ENCODE results near the gene FRMPD4. TPM values are rescaled to one million over a fixed set of nuclear protein-coding genes. Genes with fewer than 3 reads are reported as not detected.

The FRMPD4 gene
- total RNA-seq, 1 experiment from 2014 or later: not detected

DNA sequence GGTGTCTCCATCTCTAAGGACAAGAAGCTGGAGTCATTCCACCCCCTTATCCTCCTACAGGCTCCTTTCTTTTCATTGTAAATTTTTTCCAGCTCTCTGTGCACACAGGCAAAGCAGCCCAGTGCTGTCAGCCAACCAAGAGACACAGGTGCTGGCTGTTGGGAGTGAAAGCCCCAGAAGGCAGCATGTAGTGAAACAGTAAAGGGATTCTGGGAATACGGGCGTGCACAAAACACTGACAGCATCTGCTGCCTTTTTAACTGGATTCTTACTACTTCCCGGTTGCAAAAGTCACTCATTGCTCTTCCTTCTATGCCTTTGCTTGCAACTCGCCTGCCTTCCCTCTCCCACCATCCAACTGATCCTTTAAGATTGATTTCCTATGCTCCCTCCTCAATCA lies 444.4 kb downstream of the FRMPD4 start:
- Histone ChIP-seq H3K79me2 (ENCODE audit: low read length) (no peaks in the 10 kb centered on the region), H3K9me3 (ENCODE audit: low read length) (no peaks in the 10 kb centered on the region), H3K9me2 (replicated peaks; ENCODE audit: insufficient read depth, low read length) (no peaks in the 10 kb centered on the region), H3K9ac (ENCODE audit: low read length) (no peak overlapping the region), H3K27ac (ENCODE audit: low read length) (no peak overlapping the region), H4K20me1 (ENCODE audit: insufficient read depth, low read depth, low read length) (no peaks in the 10 kb centered on the region), H3K36me3 (ENCODE audit: insufficient read depth, low read length) (no peaks in the 10 kb centered on the region), H3K4me2 (ENCODE audit: low read depth, low read length, poor library complexity, severe bottlenecking) (no peak overlapping the region), H3K4me1 (ENCODE audit: low read length) (no peaks in the 10 kb centered on the region), H3K4me3 (ENCODE audit: low read length) (no peak overlapping the region), H3K27me3 (ENCODE audit: low read length) (no peaks in the 10 kb centered on the region), H2AFZ (ENCODE audit: low read length) (no peak overlapping the region)
- DNase-seq: no peak

GRCh38 chrX:12583543-12583942 lies 445.3 kb downstream of the FRMPD4 start:
- H3K36me3 ChIP-seq (ENCODE audit: insufficient read depth, low read length): no peaks in the 10 kb centered on the region
- H3K4me1 ChIP-seq (ENCODE audit: low read length): no peaks in the 10 kb centered on the region

GRCh38 chrX:12595720-12596119 lies 457.4 kb downstream of the FRMPD4 start:
- Histone ChIP-seq H4K20me1 (ENCODE audit: insufficient read depth, low read depth, low read length) (no peaks in the 10 kb centered on the region), H3K9me3 (ENCODE audit: low read length) (no peaks in the 10 kb centered on the region), H3K9ac (ENCODE audit: low read length) (no peak overlapping the region), H2AFZ (ENCODE audit: low read length) (no peak overlapping the region), H3K79me2 (ENCODE audit: low read length) (no peaks in the 10 kb centered on the region), H3K4me3 (ENCODE audit: low read length) (no peak overlapping the region), H3K36me3 (ENCODE audit: insufficient read depth, low read length) (no peaks in the 10 kb centered on the region), H3K4me2 (ENCODE audit: low read depth, low read length, poor library complexity, severe bottlenecking) (no peak overlapping the region), H3K27ac (ENCODE audit: low read length) (no peak overlapping the region), H3K4me1 (ENCODE audit: low read length) (no peaks in the 10 kb centered on the region), H3K9me2 (replicated peaks; ENCODE audit: insufficient read depth, low read length) (no peaks in the 10 kb centered on the region), H3K27me3 (ENCODE audit: low read length) (no peaks in the 10 kb centered on the region)
- DNase-seq: no peak

More at GRCh38 chrX:12583543-12583942, 445.3 kb downstream of the FRMPD4 start:
- DNase-seq: no peak
- Histone ChIP-seq H3K4me3 (ENCODE audit: low read length) (no peak overlapping the region), H3K9ac (ENCODE audit: low read length) (no peak overlapping the region), H3K79me2 (ENCODE audit: low read length) (no peaks in the 10 kb centered on the region), H3K4me2 (ENCODE audit: low read depth, low read length, poor library complexity, severe bottlenecking) (no peak overlapping the region), H4K20me1 (ENCODE audit: insufficient read depth, low read depth, low read length) (no peaks in the 10 kb centered on the region), H3K9me3 (ENCODE audit: low read length) (no peaks in the 10 kb centered on the region), H2AFZ (ENCODE audit: low read length) (no peak overlapping the region), H3K27ac (ENCODE audit: low read length) (no peak overlapping the region), H3K9me2 (replicated peaks; ENCODE audit: insufficient read depth, low read length) (no peaks in the 10 kb centered on the region), H3K27me3 (ENCODE audit: low read length) (no peaks in the 10 kb centered on the region)

DNA sequence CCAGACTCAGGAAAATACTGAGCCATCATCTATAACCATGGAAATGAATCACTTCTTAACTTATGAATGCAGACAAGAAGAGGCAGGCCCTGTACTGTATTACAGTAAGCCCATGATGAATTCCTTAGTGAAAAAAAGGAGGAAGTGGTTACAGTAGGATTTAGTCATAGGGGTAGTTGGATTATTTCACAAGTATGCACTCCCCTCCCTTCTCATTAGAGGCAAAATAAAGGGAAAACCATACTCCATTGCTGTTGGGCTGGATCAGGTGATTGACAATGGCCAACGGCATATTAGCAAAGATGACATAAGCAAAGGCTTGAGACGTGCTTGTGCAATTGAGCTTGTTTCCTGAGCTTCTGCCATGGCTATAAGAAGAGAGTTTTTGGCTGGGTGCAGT lies 471.8 kb downstream of the FRMPD4 start:
- no peaks in the 10 kb centered on the region for H3K36me3 ChIP-seq (ENCODE audit: insufficient read depth, low read length)
- DNase-seq: no peak
- H3K9me3 ChIP-seq (ENCODE audit: low read length): no peaks in the 10 kb centered on the region
- no peak overlapping the region for H3K27ac ChIP-seq (ENCODE audit: low read length)
- no peaks in the 10 kb centered on the region for H3K27me3 ChIP-seq (ENCODE audit: low read length)
- H3K9ac ChIP-seq (ENCODE audit: low read length): no peak overlapping the region
- H4K20me1 ChIP-seq (ENCODE audit: insufficient read depth, low read depth, low read length): no peaks in the 10 kb centered on the region
- H3K9me2 ChIP-seq (replicated peaks; ENCODE audit: insufficient read depth, low read length): no peaks in the 10 kb centered on the region
- H2AFZ ChIP-seq (ENCODE audit: low read length): no peak overlapping the region
- H3K4me1 ChIP-seq (ENCODE audit: low read length): no peaks in the 10 kb centered on the region
- no peak overlapping the region for H3K4me3 ChIP-seq (ENCODE audit: low read length)
- H3K4me2 ChIP-seq (ENCODE audit: low read depth, low read length, poor library complexity, severe bottlenecking): no peak overlapping the region
- no peaks in the 10 kb centered on the region for H3K79me2 ChIP-seq (ENCODE audit: low read length)

GRCh38 chrX:12611471-12611870 lies 473.2 kb downstream of the FRMPD4 start:
- H3K27me3 ChIP-seq (ENCODE audit: low read length): no peaks in the 10 kb centered on the region
- no peak overlapping the region for H3K27ac ChIP-seq (ENCODE audit: low read length)
- H3K9me3 ChIP-seq (ENCODE audit: low read length): no peaks in the 10 kb centered on the region
- no peaks in the 10 kb centered on the region for H3K9me2 ChIP-seq (replicated peaks; ENCODE audit: insufficient read depth, low read length)
- H3K4me1 ChIP-seq (ENCODE audit: low read length): no peaks in the 10 kb centered on the region
- no peaks in the 10 kb centered on the region for H3K36me3 ChIP-seq (ENCODE audit: insufficient read depth, low read length)
- no peak overlapping the region for H3K4me2 ChIP-seq (ENCODE audit: low read depth, low read length, poor library complexity, severe bottlenecking)
- no peak for DNase-seq
- no peak overlapping the region for H2AFZ ChIP-seq (ENCODE audit: low read length)
- H3K9ac ChIP-seq (ENCODE audit: low read length): no peak overlapping the region
- no peaks in the 10 kb centered on the region for H3K79me2 ChIP-seq (ENCODE audit: low read length)
- H4K20me1 ChIP-seq (ENCODE audit: insufficient read depth, low read depth, low read length): no peaks in the 10 kb centered on the region
- no peak overlapping the region for H3K4me3 ChIP-seq (ENCODE audit: low read length)

DNA sequence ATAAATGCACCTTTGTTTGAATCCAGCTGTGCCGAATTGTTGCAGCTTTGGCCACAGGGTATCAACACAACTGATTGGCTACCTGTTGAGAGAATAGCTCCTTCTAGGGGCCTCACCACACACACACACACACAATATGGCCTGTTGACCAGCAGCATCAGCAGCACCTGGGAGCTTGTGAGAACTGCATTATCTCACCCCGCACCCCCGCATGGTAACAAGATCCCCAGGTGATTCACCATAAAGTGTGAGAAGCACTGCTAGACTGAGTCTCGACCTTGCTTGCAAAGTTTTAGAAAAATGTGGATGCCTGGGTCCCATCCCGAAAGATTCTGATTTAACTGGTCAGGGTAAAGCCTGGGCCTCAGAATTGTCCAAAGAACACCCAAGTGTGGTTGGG lies 476.0 kb downstream of the FRMPD4 start:
- Histone ChIP-seq H3K27ac (ENCODE audit: low read length) (no peak overlapping the region), H3K79me2 (ENCODE audit: low read length) (no peaks in the 10 kb centered on the region), H3K4me2 (ENCODE audit: low read depth, low read length, poor library complexity, severe bottlenecking) (no peak overlapping the region), H3K4me3 (ENCODE audit: low read length) (no peak overlapping the region), H3K9ac (ENCODE audit: low read length) (no peak overlapping the region), H3K9me2 (replicated peaks; ENCODE audit: insufficient read depth, low read length) (no peaks in the 10 kb centered on the region), H3K9me3 (ENCODE audit: low read length) (no peaks in the 10 kb centered on the region), H2AFZ (ENCODE audit: low read length) (no peak overlapping the region), H4K20me1 (ENCODE audit: insufficient read depth, low read depth, low read length) (no peaks in the 10 kb centered on the region), H3K36me3 (ENCODE audit: insufficient read depth, low read length) (no peaks in the 10 kb centered on the region), H3K27me3 (ENCODE audit: low read length) (no peaks in the 10 kb centered on the region), H3K4me1 (ENCODE audit: low read length) (no peaks in the 10 kb centered on the region)
- no peak for DNase-seq

DNA sequence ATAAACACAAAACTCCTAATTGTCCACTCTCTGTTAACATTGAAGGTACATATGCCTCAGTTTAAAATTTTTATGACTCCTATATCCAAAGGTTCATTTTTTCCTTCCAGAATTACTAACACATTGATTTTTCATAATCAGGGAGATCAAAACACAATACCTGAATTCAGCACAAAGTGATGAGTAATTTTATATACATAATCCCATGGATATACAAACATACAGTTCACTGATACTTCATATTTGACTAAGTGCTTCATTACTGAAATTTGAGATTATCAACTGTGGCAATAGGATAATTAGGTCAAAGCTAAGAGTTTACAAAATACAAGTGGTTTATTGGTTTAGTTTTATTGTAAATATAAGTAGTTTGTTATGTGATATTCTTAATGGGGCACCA lies 476.8 kb downstream of the FRMPD4 start:
- H3K9me2 ChIP-seq (replicated peaks; ENCODE audit: insufficient read depth, low read length): no peaks in the 10 kb centered on the region

DNA sequence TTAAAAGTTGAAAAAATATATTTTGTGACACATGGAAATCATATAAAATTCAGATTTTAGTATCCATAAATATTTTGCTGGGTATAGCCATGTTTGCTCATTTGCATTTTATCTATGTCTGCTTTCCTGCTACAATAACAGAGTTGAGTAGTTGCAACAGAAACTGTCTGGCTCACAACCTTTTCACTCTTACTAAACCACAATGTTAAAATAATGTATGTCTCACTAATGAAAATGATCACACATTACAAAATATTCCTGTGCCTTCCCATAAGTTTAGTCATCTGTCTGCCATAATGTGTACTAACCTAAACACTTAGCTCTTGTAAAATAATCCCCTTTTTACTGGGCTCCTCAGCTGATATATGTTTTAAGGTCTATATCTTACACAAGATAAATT lies 479.0 kb downstream of the FRMPD4 start:
- Histone ChIP-seq H3K9me2 (replicated peaks; ENCODE audit: insufficient read depth, low read length) (no peaks in the 10 kb centered on the region), H4K20me1 (ENCODE audit: insufficient read depth, low read depth, low read length) (no peaks in the 10 kb centered on the region), H3K79me2 (ENCODE audit: low read length) (no peaks in the 10 kb centered on the region), H3K4me1 (ENCODE audit: low read length) (no peaks in the 10 kb centered on the region), H3K27me3 (ENCODE audit: low read length) (no peaks in the 10 kb centered on the region), H3K4me2 (ENCODE audit: low read depth, low read length, poor library complexity, severe bottlenecking) (no peak overlapping the region), H3K9ac (ENCODE audit: low read length) (no peak overlapping the region), H3K4me3 (ENCODE audit: low read length) (no peak overlapping the region), H3K36me3 (ENCODE audit: insufficient read depth, low read length) (no peaks in the 10 kb centered on the region), H3K9me3 (ENCODE audit: low read length) (no peaks in the 10 kb centered on the region), H3K27ac (ENCODE audit: low read length) (no peak overlapping the region), H2AFZ (ENCODE audit: low read length) (no peak overlapping the region)
- DNase-seq: no peak

More for the DNA sequence above, 476.8 kb downstream of the FRMPD4 start:
- no peaks in the 10 kb centered on the region for H4K20me1 ChIP-seq (ENCODE audit: insufficient read depth, low read depth, low read length)
- no peak overlapping the region for H2AFZ ChIP-seq (ENCODE audit: low read length)
- no peak overlapping the region for H3K4me2 ChIP-seq (ENCODE audit: low read depth, low read length, poor library complexity, severe bottlenecking)
- H3K4me1 ChIP-seq (ENCODE audit: low read length): no peaks in the 10 kb centered on the region
- H3K9me3 ChIP-seq (ENCODE audit: low read length): no peaks in the 10 kb centered on the region
- H3K27ac ChIP-seq (ENCODE audit: low read length): no peak overlapping the region
- DNase-seq: no peak
- no peaks in the 10 kb centered on the region for H3K27me3 ChIP-seq (ENCODE audit: low read length)
- H3K36me3 ChIP-seq (ENCODE audit: insufficient read depth, low read length): no peaks in the 10 kb centered on the region
- H3K9ac ChIP-seq (ENCODE audit: low read length): no peak overlapping the region
- H3K4me3 ChIP-seq (ENCODE audit: low read length): no peak overlapping the region
- H3K79me2 ChIP-seq (ENCODE audit: low read length): no peaks in the 10 kb centered on the region

DNA sequence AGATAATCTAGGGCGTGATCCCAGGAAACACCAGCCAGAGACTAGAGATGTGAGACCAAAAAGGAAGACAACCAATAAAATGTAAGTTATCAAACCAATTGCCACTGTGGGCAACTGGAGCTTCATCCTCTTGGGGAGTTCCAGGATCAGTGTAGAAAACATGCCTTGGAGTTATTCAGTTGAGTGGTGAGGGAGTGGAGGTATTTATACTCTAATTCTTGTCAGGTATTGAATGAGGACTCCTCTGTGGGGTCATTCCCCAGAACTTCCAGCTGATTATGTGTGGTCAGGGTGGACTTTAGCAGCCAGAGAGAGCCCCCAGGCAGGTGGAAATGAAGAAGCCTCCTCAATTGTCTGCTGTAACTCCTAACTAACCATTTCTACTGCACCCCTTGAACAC lies 509.0 kb downstream of the FRMPD4 start:
- H4K20me1 ChIP-seq (ENCODE audit: insufficient read depth, low read depth, low read length): no peaks in the 10 kb centered on the region
- H3K36me3 ChIP-seq (ENCODE audit: insufficient read depth, low read length): no peaks in the 10 kb centered on the region
- no peaks in the 10 kb centered on the region for H3K9me2 ChIP-seq (replicated peaks; ENCODE audit: insufficient read depth, low read length)
- H3K27me3 ChIP-seq (ENCODE audit: low read length): no peaks in the 10 kb centered on the region
- DNase-seq: no peak
- H3K79me2 ChIP-seq (ENCODE audit: low read length): no peaks in the 10 kb centered on the region
- no peak overlapping the region for H3K4me3 ChIP-seq (ENCODE audit: low read length)
- no peaks in the 10 kb centered on the region for H3K4me1 ChIP-seq (ENCODE audit: low read length)
- no peak overlapping the region for H2AFZ ChIP-seq (ENCODE audit: low read length)
- H3K9me3 ChIP-seq (ENCODE audit: low read length): no peaks in the 10 kb centered on the region
- H3K9ac ChIP-seq (ENCODE audit: low read length): no peak overlapping the region
- no peak overlapping the region for H3K27ac ChIP-seq (ENCODE audit: low read length)
- no peak overlapping the region for H3K4me2 ChIP-seq (ENCODE audit: low read depth, low read length, poor library complexity, severe bottlenecking)

Measured in Karpas-422 (cell line).